ENCODE results near the gene OXNAD1. TPM values are rescaled to one million over a fixed set of nuclear protein-coding genes. Genes with fewer than 3 reads are reported as not detected.

The OXNAD1 gene
- total RNA-seq, 3 donors from 2014 or later = 13.1 to 22.8 (median 15.7) TPM

DNA sequence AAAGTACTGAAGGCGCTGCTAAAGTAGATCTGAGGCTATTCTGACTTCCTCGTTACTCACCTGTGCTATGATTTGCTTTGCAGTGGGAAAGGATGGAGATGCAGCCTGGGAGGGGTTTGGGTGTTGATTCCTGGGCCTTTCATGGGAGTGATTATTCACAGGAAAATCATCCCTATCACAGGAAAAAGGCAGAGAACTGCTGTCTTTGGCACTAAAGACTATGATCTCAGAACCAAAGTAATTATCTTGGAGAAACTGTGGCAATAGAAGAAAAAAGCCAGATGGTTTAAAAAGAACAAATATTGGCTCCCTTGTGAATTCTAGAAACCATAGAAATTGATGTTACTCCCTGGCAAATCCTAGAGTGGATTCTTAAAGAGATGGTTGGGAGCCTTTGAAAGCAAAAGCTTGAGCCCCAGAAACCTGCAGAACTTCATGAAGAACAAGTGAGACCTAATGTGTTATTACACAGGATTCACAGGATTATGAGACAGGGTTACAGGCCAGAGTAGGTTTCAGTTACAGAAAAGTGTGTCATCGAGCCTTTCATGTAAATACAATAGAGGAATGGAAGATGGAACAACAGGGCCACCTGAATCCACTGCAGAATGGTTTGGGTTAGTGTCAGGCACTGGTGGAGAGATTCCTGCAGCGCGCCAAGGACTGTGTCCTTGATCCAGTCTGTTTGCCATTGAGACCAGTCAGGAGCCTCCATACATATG lies 85.7 kb downstream of the OXNAD1 start:
- H3K27me3 ChIP-seq = no peaks in the 10 kb centered on the region
- H3K36me3 ChIP-seq = no peaks in the 10 kb centered on the region
- intact Hi-C loops (cut with DNase I; ENCODE audit: low total_unique reads) = no loop called here
- no peaks in the 10 kb centered on the region for H3K9me3 ChIP-seq
- TF ChIP-seq, protein P1, sequence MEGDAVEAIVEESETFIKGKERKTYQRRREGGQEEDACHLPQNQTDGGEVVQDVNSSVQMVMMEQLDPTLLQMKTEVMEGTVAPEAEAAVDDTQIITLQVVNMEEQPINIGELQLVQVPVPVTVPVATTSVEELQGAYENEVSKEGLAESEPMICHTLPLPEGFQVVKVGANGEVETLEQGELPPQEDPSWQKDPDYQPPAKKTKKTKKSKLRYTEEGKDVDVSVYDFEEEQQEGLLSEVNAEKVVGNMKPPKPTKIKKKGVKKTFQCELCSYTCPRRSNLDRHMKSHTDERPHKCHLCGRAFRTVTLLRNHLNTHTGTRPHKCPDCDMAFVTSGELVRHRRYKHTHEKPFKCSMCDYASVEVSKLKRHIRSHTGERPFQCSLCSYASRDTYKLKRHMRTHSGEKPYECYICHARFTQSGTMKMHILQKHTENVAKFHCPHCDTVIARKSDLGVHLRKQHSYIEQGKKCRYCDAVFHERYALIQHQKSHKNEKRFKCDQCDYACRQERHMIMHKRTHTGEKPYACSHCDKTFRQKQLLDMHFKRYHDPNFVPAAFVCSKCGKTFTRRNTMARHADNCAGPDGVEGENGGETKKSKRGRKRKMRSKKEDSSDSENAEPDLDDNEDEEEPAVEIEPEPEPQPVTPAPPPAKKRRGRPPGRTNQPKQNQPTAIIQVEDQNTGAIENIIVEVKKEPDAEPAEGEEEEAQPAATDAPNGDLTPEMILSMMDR (IDR thresholded peaks at IDR 0.05) = no peak
- TF ChIP-seq POLR2AphosphoS5 (IDR thresholded peaks at IDR 0.05) (no peak), POLR2A (IDR thresholded peaks at IDR 0.05) (no peak)
- H3K4me1 ChIP-seq = no peaks in the 10 kb centered on the region
- DNase-seq (ENCODE audit: low spot score in 2 of 2) = no peak
- H3K27ac ChIP-seq = no peak overlapping the region
- no peak overlapping the region for H3K4me3 ChIP-seq

- H3K27me3 ChIP-seq = no peaks in the 10 kb centered on the region
- no peak overlapping the region for H3K4me3 ChIP-seq
- no peaks in the 10 kb centered on the region for H3K36me3 ChIP-seq
- H3K4me1 ChIP-seq = no peaks in the 10 kb centered on the region
- TF ChIP-seq, protein P1 (IDR thresholded peaks at IDR 0.05) = no peak
- TF ChIP-seq POLR2A (IDR thresholded peaks at IDR 0.05) = no peak
- DNase-seq (ENCODE audit: low spot score in 2 of 2) = no peak
- no peaks in the 10 kb centered on the region for H3K9me3 ChIP-seq
- intact Hi-C loops (cut with DNase I; ENCODE audit: low total_unique reads) = no loop called here
- no peak overlapping the region for H3K27ac ChIP-seq
Measured at GRCh38 chr3:16352428-16352827, 87.4 kb downstream of the OXNAD1 start.

DNA sequence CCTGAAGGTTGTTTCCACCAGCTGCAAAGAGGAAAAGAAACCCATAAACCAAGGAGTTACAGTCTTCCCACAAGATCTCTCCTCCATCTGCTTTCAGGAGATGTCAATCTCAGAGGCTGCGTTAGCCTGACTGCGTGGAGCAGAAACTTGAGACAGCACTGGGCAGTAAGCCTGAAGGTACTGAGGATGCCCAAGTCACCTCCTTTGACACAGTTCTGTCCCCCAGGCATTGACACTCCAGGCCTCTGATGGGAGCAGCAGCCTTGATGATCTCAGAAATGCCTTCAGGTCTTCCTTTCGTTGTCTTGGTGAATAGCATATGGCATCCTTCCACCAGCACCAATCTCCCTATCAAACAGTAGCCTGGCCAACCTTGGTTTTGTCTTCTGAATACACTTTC lies 89.3 kb downstream of the OXNAD1 start:
- Histone ChIP-seq H3K27me3 (no peaks in the 10 kb centered on the region), H3K9me3 (no peaks in the 10 kb centered on the region), H3K27ac (no peak overlapping the region), H3K36me3 (no peaks in the 10 kb centered on the region), H3K4me1 (no peaks in the 10 kb centered on the region), H3K4me3 (no peak overlapping the region)
- DNase-seq (ENCODE audit: low spot score in 2 of 2) = no peak
- TF ChIP-seq, protein P1 (IDR thresholded peaks at IDR 0.05) = no peak
- no peak for TF ChIP-seq POLR2AphosphoS5 (IDR thresholded peaks at IDR 0.05)
- no peak for TF ChIP-seq POLR2A (IDR thresholded peaks at IDR 0.05)
- intact Hi-C loops (cut with DNase I; ENCODE audit: low total_unique reads) = no loop called here

Other genes starting within 250 kb of the OXNAD1 start
- gene GALNT15, start 90.5 kb upstream of the OXNAD1 start, total RNA-seq = 100 to 1,000 TPM in 2 of 3 donors, 10 to 100 TPM in 1; 68.5 to 492 (median 215) TPM
- 10 to 100 TPM; 17.7 to 33.6 (median 21.0) TPM for gene DPH3, start 269 bp upstream of the OXNAD1 start, total RNA-seq
- gene RFTN1, start 248.5 kb downstream of the OXNAD1 start, total RNA-seq = 100 to 1,000 TPM in 1 of 3 donors, 10 to 100 TPM in 2; 13.9 to 108 (median 29.5) TPM